WTC11 (cell line): ENCODE results near the gene ACIN1. TPM values are rescaled to one million over a fixed set of nuclear protein-coding genes. Genes with fewer than 3 reads are reported as not detected.

Experiments used
- ATAC-seq: fragments of 200-7000 bp; cut with Tn5 transposase; 2 replicates; pipeline ENCODE4 v1.10.0; 2021; ENCODE audit warnings: mild to moderate bottlenecking, moderate library complexity
- CTCF ChIA-PET: fragments of 300-600 bp; sonication (Branson Sonifier 250); formaldehyde crosslinking; loops from one replicate; lab custom pipeline; 2021; ENCODE audit warnings: antibody characterized with exemption; lab: Charles Lee
- POLR2A ChIA-PET: fragments of 350-600 bp; sonication (Branson Sonifier 250); formaldehyde crosslinking; loops from one replicate; lab custom pipeline; 2021; ENCODE audit warnings: antibody characterized with exemption; lab: Charles Lee
- DNase-seq: peaks from one replicate; pipeline ENCODE4 v3.0.0; 2021; ENCODE audit warnings: low spot score
- H3K27ac Mint-ChIP-seq: 2 replicates; pipeline ENCODE4 v1.8.0; 2021; ENCODE audit warnings: mixed read lengths
- H3K27me3 Mint-ChIP-seq: 2 replicates; pipeline ENCODE4 v1.8.0; 2021; ENCODE audit warnings: low read depth, mild to moderate bottlenecking, moderate library complexity, mixed read lengths
- H3K36me3 Mint-ChIP-seq: 2 replicates; pipeline ENCODE4 v1.8.0; 2021; ENCODE audit warnings: mixed read lengths
- H3K4me1 Mint-ChIP-seq: 2 replicates; pipeline ENCODE4 v1.8.0; 2022; ENCODE audit warnings: mixed read lengths
- H3K4me3 Mint-ChIP-seq: 2 replicates; pipeline ENCODE4 v1.8.0; 2021; ENCODE audit warnings: mild to moderate bottlenecking, moderate library complexity, mixed read lengths
- H3K9me3 Mint-ChIP-seq: 2 replicates; pipeline ENCODE4 v1.8.0; 2021; ENCODE audit warnings: mixed read lengths
- ATF1 ChIP-seq: sonication (generic); formaldehyde crosslinking; IDR thresholded peaks from 2 replicates; pipeline ENCODE4 v1.8.1; 2023; ENCODE audit warnings: mild to moderate bottlenecking, moderate library complexity, missing genetic modification reagents
- CTCF ChIP-seq: fragments of 200-600 bp; IDR thresholded peaks from 2 replicates; pipeline ENCODE4 v1.8.0; 2022; ENCODE audit warnings: antibody characterized with exemption
- ETV6 ChIP-seq: sonication (generic); formaldehyde crosslinking; IDR thresholded peaks from 2 replicates; pipeline ENCODE4 v1.8.1; 2022; ENCODE audit warnings: mild to moderate bottlenecking, missing genetic modification reagents
- FOXK1 ChIP-seq: sonication (generic); formaldehyde crosslinking; IDR thresholded peaks from 2 replicates; pipeline ENCODE4 v1.8.0; 2022; ENCODE audit warnings: mild to moderate bottlenecking, moderate library complexity, missing genetic modification reagents
- FOXP1 ChIP-seq: sonication (generic); formaldehyde crosslinking; IDR thresholded peaks from 2 replicates; pipeline ENCODE4 v1.8.0; 2022; ENCODE audit warnings: missing genetic modification reagents, mild to moderate bottlenecking, moderate library complexity, borderline replicate concordance
- GABPB1 ChIP-seq: sonication (generic); formaldehyde crosslinking; IDR thresholded peaks from 2 replicates; pipeline ENCODE4 v1.8.1; 2023; ENCODE audit warnings: mild to moderate bottlenecking, missing genetic modification reagents
- OVOL2 ChIP-seq: fragments of 250-450 bp; sonication (Bioruptor Pico); IDR thresholded peaks from 2 replicates; pipeline ENCODE4 v1.9.0; 2021; ENCODE audit warnings: mild to moderate bottlenecking, borderline replicate concordance
- RELA ChIP-seq: sonication (generic); formaldehyde crosslinking; IDR thresholded peaks from 2 replicates; pipeline ENCODE4 v1.8.1; 2022; ENCODE audit warnings: missing genetic modification reagents, mild to moderate bottlenecking, borderline replicate concordance
- SMAD3 ChIP-seq: sonication (generic); formaldehyde crosslinking; IDR thresholded peaks from 2 replicates; pipeline ENCODE4 v1.8.0; 2022; ENCODE audit warnings: missing genetic modification reagents, mild to moderate bottlenecking, borderline replicate concordance
- SMAD4 ChIP-seq: sonication (generic); formaldehyde crosslinking; IDR thresholded peaks from 2 replicates; pipeline ENCODE4 v1.8.0; 2022; ENCODE audit warnings: mild to moderate bottlenecking, missing genetic modification reagents
- STAT6 ChIP-seq: sonication (generic); formaldehyde crosslinking; conservative IDR thresholded peaks from 2 replicates; pipeline ENCODE4 v1.8.1; 2023; ENCODE audit warnings: mild to moderate bottlenecking, low read depth, missing genetic modification reagents, moderate library complexity
- TEAD1 ChIP-seq: sonication (generic); formaldehyde crosslinking; IDR thresholded peaks from 2 replicates; pipeline ENCODE4 v1.8.0; 2022; ENCODE audit warnings: mild to moderate bottlenecking, missing genetic modification reagents
- ZMAT4 ChIP-seq: fragments of 250-450 bp; sonication (Bioruptor Pico); IDR thresholded peaks from 2 replicates; pipeline ENCODE4 v1.9.0; 2021; ENCODE audit warnings: mild to moderate bottlenecking
- ZNF532 ChIP-seq: fragments of 250-450 bp; sonication (Bioruptor Pico); IDR thresholded peaks from 2 replicates; pipeline ENCODE4 v1.9.0; 2021; ENCODE audit warnings: mild to moderate bottlenecking, borderline replicate concordance
- total RNA-seq: library from RNA; stranded (reverse); gene quantifications from 3 replicates; pipeline ENCODE4 v1.2.3, GENCODE V29; 2021
- TF ChIP-seq, protein P1 (sequence below): sonication (generic); formaldehyde crosslinking; IDR thresholded peaks from 2 replicates; pipeline ENCODE4 v1.8.0; 2022; ENCODE audit warnings: mild to moderate bottlenecking, missing genetic modification reagents

The ACIN1 gene
- total RNA-seq, 1 experiment from 2014 or later = 229 TPM

- CTCF ChIA-PET = interaction anchor here (0.6 to 3.9 kb wide), 22 partner anchors 9 to 122 kb away, joined by 3 to 76 read pairs (median 6); partner anchors contain the start of genes AJUBA, PRMT5, PSMB11 and PSMB5
- peaks cover 6% of the 10 kb centered on the region for H3K36me3 Mint-ChIP-seq
- ATAC-seq (peak; percentile 55), DNase-seq (peak; percentile 68)
- H3K4me3 Mint-ChIP-seq = no peak overlapping the region
- H3K27ac Mint-ChIP-seq = no peak overlapping the region
- no peaks in the 10 kb centered on the region for H3K9me3 Mint-ChIP-seq
- TF ChIP-seq, protein P1, sequence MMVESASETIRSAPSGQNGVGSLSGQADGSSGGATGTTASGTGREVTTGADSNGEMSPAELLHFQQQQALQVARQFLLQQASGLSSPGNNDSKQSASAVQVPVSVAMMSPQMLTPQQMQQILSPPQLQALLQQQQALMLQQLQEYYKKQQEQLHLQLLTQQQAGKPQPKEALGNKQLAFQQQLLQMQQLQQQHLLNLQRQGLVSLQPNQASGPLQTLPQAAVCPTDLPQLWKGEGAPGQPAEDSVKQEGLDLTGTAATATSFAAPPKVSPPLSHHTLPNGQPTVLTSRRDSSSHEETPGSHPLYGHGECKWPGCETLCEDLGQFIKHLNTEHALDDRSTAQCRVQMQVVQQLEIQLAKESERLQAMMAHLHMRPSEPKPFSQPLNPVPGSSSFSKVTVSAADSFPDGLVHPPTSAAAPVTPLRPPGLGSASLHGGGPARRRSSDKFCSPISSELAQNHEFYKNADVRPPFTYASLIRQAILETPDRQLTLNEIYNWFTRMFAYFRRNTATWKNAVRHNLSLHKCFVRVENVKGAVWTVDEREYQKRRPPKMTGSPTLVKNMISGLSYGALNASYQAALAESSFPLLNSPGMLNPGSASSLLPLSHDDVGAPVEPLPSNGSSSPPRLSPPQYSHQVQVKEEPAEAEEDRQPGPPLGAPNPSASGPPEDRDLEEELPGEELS (CRISPR knock-in tag) = no peak
- no peak for TF ChIP-seq SMAD4 (CRISPR knock-in tag)
- no peak for TF ChIP-seq ATF1
- TF ChIP-seq FOXP1 = peak; percentile 46; the same call in 1 of the 2 replicates
- no peak for TF ChIP-seq STAT6 (CRISPR knock-in tag)
- no peak for TF ChIP-seq CTCF
- peak; percentile 52; the same call in 1 of the 2 replicates for TF ChIP-seq GABPB1
- peaks cover 15% of the 10 kb centered on the region for H3K4me1 Mint-ChIP-seq
- H3K27me3 Mint-ChIP-seq = peaks cover 5% of the 10 kb centered on the region; the same call in 1 of the 2 replicates
- POLR2A ChIA-PET = interaction anchor here (0.5 to 1.1 kb wide), 4 partner anchors 17 to 75 kb away, joined by 3 to 4 read pairs (median 3); no protein-coding TSS in a partner anchor
Observed at GRCh38 chr14:23052182-23052623, 42.7 kb downstream of the ACIN1 start.

DNA sequence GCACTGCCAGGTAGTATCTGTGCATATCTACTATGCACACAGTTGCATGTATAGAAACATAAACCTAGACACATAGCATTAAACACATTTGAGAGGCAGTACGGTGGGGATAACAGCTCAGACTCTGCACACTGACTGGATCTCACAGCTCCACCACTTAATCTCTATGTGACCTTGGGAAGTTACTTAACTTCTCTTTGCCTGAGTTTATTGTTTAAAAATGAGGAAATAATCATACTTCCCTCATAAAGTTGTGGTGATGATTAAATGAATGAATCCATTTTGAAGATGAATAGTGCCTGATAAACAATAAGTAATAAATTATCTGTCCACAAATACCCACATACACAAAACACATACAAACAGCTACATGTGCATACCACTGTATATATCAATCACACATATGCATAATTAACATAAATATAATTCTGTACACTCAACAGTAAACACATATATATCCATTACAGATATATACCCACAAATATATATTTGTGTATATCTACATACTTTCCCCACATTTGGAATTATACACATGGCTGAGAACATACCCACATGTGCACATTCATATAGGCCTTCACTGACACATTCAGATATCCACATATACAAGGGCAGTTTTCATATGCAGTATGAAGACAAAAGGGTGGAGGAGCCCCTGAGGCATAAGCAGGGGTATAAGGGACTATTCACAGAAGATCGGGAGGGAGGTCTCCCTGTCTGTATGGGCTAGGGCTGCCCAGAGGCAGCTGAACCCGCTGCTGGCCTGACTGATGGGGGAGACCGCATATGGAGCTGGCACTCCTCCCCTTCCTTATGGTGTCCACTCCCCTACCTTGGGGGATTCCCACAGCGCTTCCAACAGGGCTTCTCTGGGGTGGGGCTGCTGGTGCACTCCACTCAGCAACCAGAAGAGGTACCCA, 43.5 kb downstream of the ACIN1 start:
- ChIA-PET CTCF (interaction anchor here (0.6 to 3.9 kb wide), 23 partner anchors 8 to 297 kb away, joined by 3 to 76 read pairs (median 5); partner anchors contain the start of genes AJUBA, PRMT5, PSMB11 and PSMB5), POLR2A (interaction anchor here (0.5 to 1.1 kb wide), 4 partner anchors 18 to 74 kb away, joined by 3 to 4 read pairs (median 3); no protein-coding TSS in a partner anchor)
- no peak for TF ChIP-seq STAT6 (CRISPR knock-in tag)
- TF ChIP-seq ETV6 (CRISPR knock-in tag) = no peak
- TF ChIP-seq OVOL2 (CRISPR knock-in tag) = no peak
- TF ChIP-seq TEAD1 (CRISPR knock-in tag) = no peak
- no peak for TF ChIP-seq ZNF532 (CRISPR knock-in tag)
- no peak for TF ChIP-seq ZMAT4
- TF ChIP-seq SMAD3 = no peak
- no peak for TF ChIP-seq FOXK1 (CRISPR knock-in tag)
- TF ChIP-seq RELA (CRISPR knock-in tag) = no peak
- ATAC-seq = no peak
- Mint-ChIP-seq H3K4me3 (no peak overlapping the region), H3K4me1 (peaks cover 16% of the 10 kb centered on the region), H3K9me3 (no peaks in the 10 kb centered on the region), H3K27me3 (peaks cover 3% of the 10 kb centered on the region; the same call in 1 of the 2 replicates), H3K27ac (no peak overlapping the region), H3K36me3 (peaks cover 6% of the 10 kb centered on the region)
- DNase-seq = no peak
